22Rv1 (cell line): Measurements from ENCODE around the gene GCH1.

Source experiments
- CTCF ChIP-seq: fragments of 450-650 bp; IDR thresholded peaks from 2 replicates; pipeline ENCODE4 v1.5.1; 2017; ENCODE audit warnings: mild to moderate bottlenecking
- ZFX ChIP-seq: fragments of 450-650 bp; IDR thresholded peaks from 2 replicates; pipeline ENCODE4 v1.6.1; 2017; ENCODE audit warnings: antibody characterized with exemption, borderline replicate concordance

- TF ChIP-seq CTCF = no peak
- TF ChIP-seq ZFX = no peak
Measured at GRCh38 chr14:54947230-54947629, 44.6 kb upstream of the GCH1 start.
